Nephron progenitor cell (in vitro differentiated cells): ENCODE measurements around the gene R3HCC1L.
A peak's percentile ranks its signal among the peaks of the same experiment; 100 is the strongest.

Source experiments
- DNase-seq: peaks from one replicate; pipeline ENCODE4 v3.0.0; 2021
- H3K27ac Mint-ChIP-seq: 2 replicates; pipeline ENCODE4 v1.8.0; 2021; ENCODE audit warnings: mild to moderate bottlenecking, moderate library complexity, mixed read lengths
- H3K27me3 Mint-ChIP-seq: 2 replicates; pipeline ENCODE4 v1.8.0; 2021; ENCODE audit warnings: mild to moderate bottlenecking, low read depth, mixed read lengths; ENCODE audit not compliant: poor library complexity
- H3K36me3 Mint-ChIP-seq: 2 replicates; pipeline ENCODE4 v1.8.0; 2021; ENCODE audit warnings: low read depth, mixed read lengths
- H3K4me1 Mint-ChIP-seq: 2 replicates; pipeline ENCODE4 v1.8.0; 2021; ENCODE audit warnings: mixed read lengths
- H3K4me3 Mint-ChIP-seq: 2 replicates; pipeline ENCODE4 v1.8.0; 2021; ENCODE audit warnings: mild to moderate bottlenecking, moderate library complexity, mixed read lengths
- H3K9me3 Mint-ChIP-seq: 2 replicates; pipeline ENCODE4 v1.8.0; 2021; ENCODE audit warnings: mild to moderate bottlenecking, moderate library complexity, mixed read lengths
- TF ChIP-seq, protein P1 (sequence below): fragments of 200-600 bp; sonication (generic); IDR thresholded peaks from 2 replicates; pipeline ENCODE4 v1.5.0; 2021; ENCODE audit warnings: antibody characterized with exemption

The R3HCC1L gene

DNA sequence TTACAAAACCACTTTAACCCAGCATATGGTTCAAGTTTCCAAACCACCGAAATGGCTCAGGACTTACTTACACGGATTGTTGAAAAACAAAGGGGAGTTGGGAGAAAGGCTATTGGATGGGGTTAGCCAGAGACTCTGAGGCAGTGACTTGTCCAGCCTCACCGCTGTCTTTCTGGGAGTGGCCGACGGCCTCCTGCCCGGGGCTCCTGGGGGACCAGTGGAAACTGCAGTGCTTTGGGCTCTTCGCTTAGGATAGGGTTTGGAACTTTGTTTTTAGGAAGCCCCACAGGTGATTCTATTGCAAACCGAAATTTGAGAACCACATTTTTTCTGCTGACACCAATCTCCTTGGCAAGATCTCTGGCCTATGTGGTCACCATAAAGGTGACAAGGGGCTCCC is 38.1 kb upstream of the R3HCC1L start:
- no peak overlapping the region for H3K4me3 Mint-ChIP-seq
- H3K27ac Mint-ChIP-seq = no peak overlapping the region
- DNase-seq = no peak
- H3K27me3 Mint-ChIP-seq = peaks cover 38% of the 10 kb centered on the region
- TF ChIP-seq, protein P1, sequence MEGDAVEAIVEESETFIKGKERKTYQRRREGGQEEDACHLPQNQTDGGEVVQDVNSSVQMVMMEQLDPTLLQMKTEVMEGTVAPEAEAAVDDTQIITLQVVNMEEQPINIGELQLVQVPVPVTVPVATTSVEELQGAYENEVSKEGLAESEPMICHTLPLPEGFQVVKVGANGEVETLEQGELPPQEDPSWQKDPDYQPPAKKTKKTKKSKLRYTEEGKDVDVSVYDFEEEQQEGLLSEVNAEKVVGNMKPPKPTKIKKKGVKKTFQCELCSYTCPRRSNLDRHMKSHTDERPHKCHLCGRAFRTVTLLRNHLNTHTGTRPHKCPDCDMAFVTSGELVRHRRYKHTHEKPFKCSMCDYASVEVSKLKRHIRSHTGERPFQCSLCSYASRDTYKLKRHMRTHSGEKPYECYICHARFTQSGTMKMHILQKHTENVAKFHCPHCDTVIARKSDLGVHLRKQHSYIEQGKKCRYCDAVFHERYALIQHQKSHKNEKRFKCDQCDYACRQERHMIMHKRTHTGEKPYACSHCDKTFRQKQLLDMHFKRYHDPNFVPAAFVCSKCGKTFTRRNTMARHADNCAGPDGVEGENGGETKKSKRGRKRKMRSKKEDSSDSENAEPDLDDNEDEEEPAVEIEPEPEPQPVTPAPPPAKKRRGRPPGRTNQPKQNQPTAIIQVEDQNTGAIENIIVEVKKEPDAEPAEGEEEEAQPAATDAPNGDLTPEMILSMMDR = no peak
- no peaks in the 10 kb centered on the region for H3K9me3 Mint-ChIP-seq
- H3K36me3 Mint-ChIP-seq = no peaks in the 10 kb centered on the region
- H3K4me1 Mint-ChIP-seq = peaks cover 31% of the 10 kb centered on the region

DNA sequence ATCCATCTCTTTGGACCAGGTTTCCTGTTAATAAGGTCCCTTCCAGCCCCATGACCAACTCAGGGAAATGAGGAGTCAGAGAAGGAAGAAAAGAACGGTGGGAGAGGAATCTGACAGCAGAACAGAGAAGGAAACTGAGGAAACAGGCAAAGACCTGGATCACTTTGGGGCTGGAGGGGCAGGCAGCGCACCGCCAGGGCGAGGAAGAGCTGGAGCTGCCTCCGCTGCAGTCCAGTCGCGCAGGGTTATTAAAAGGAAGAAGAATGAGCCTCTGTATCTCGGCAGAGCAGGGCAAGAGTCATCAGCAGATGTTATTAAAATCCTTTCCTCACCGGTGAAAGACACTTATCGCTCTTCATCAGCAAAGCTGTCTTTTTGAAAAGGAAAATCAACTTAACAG is 37.7 kb upstream of the R3HCC1L start:
- TF ChIP-seq, protein P1 = no peak
- Mint-ChIP-seq H3K36me3 (no peaks in the 10 kb centered on the region), H3K27ac (no peak overlapping the region), H3K9me3 (no peaks in the 10 kb centered on the region), H3K4me1 (peaks cover 31% of the 10 kb centered on the region), H3K4me3 (no peak overlapping the region), H3K27me3 (peaks cover 34% of the 10 kb centered on the region)
- no peak for DNase-seq

DNA sequence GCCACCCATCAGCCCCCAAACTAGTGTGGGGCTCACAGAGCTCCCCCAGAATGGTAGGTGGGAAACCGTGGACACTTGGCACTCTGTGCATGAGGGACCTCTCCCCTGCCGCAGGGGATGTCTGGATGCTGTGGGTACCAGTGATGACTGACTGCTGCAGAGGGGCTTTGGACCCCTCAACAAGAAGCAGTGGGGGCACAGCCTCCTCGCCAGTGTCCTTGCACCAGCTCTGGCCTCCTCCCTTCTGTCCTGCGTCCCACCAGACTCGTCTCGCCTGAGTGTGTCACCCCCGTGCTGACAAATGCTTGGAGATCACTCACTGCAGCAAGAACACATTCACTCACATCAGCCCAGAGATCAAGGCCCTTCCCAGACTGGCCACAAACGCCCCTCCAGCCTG is 37.3 kb upstream of the R3HCC1L start:
- no peak overlapping the region for H3K4me3 Mint-ChIP-seq
- H3K27ac Mint-ChIP-seq = no peak overlapping the region
- peaks cover 31% of the 10 kb centered on the region for H3K4me1 Mint-ChIP-seq
- TF ChIP-seq, protein P1 = no peak
- DNase-seq = no peak
- no peaks in the 10 kb centered on the region for H3K9me3 Mint-ChIP-seq
- peaks cover 34% of the 10 kb centered on the region for H3K27me3 Mint-ChIP-seq
- no peaks in the 10 kb centered on the region for H3K36me3 Mint-ChIP-seq

DNA sequence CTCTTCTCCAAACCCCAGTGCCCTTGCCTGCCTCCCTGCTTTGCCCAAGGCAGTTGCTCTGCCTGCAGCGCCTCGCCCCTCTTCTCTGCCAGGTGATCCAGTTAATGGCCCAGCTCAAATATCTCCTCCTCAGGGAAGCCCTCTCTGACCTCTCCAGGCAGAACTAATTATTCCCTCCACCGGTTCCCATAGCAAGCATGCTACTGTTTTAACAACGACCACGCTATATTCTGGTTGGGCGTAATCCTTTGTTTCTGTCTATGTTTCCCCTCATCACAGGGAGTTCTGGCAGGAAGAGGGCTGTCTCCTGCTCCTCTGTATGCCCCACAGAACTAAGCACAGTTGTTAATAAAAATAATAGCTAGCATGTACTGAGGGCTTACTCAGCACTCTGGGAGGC is 36.8 kb upstream of the R3HCC1L start:
- DNase-seq = peak; percentile 33
- H3K4me3 Mint-ChIP-seq = no peak overlapping the region
- no peak overlapping the region for H3K27ac Mint-ChIP-seq
- H3K27me3 Mint-ChIP-seq = peaks cover 34% of the 10 kb centered on the region
- no peaks in the 10 kb centered on the region for H3K9me3 Mint-ChIP-seq
- TF ChIP-seq, protein P1 = no peak
- H3K4me1 Mint-ChIP-seq = peaks cover 31% of the 10 kb centered on the region
- H3K36me3 Mint-ChIP-seq = no peaks in the 10 kb centered on the region

DNA sequence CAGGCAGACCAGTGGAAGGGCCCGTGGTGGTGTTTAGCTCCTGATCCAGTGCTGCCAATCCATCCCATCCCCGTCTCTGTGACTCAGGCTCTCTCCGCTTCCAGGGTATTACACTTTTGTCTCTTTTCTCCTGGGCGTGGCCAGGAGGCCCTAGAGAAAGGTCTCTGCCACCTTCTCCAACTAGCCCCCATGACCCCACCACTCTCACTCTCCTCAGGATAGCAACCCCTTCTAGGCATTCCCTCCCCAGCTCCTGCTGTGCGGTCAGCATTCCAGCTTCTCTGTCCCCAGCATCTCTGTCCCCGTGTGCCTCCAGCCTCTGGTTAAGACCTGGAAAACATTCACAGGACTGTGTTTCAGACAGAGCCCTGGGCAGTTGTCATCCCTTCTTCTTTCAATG is 36.2 kb upstream of the R3HCC1L start:
- H3K9me3 Mint-ChIP-seq = no peaks in the 10 kb centered on the region
- peaks cover 31% of the 10 kb centered on the region for H3K4me1 Mint-ChIP-seq
- no peak overlapping the region for H3K27ac Mint-ChIP-seq
- no peaks in the 10 kb centered on the region for H3K36me3 Mint-ChIP-seq
- peaks cover 30% of the 10 kb centered on the region for H3K27me3 Mint-ChIP-seq
- no peak for DNase-seq
- no peak overlapping the region for H3K4me3 Mint-ChIP-seq
- TF ChIP-seq, protein P1 = no peak

DNA sequence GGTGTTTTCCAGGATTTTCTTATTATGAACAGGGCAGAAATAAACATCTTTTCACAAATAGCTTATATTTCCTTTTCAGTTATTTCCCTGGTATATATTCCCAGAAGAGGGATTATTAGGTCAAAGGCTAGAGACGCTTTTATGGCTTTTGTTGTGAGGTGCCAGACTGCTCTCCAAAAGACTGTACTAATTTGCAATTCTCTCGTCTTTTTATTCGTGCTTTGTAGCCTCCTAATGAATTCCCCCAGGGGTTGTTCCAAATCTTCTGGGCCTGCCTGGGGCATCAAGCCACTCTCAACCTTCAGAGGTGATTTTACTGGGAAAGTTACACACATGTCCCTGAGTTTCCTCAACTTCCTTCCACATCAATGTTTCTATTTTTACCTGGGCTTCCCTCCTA is 34.0 kb upstream of the R3HCC1L start:
- H3K36me3 Mint-ChIP-seq = no peaks in the 10 kb centered on the region
- no peak for DNase-seq
- no peaks in the 10 kb centered on the region for H3K9me3 Mint-ChIP-seq
- H3K4me1 Mint-ChIP-seq = peaks cover 30% of the 10 kb centered on the region
- no peak overlapping the region for H3K27ac Mint-ChIP-seq
- TF ChIP-seq, protein P1 = no peak
- peaks cover 18% of the 10 kb centered on the region for H3K27me3 Mint-ChIP-seq
- no peak overlapping the region for H3K4me3 Mint-ChIP-seq
